Activated T-cell treated with anti-CD3 and anti-CD28 coated beads, Interleukin-2, amount 50 U/mL, for 24 hours (primary cell): ENCODE data around the gene DNAH10.

Experiments
- DNase-seq: peaks from one replicate; pipeline ENCODE4 v3.0.0-alpha.2; 2020
- H3K27ac Mint-ChIP-seq: 2 replicates; pipeline ENCODE4 v1.8.0; 2020; ENCODE audit warnings: mild to moderate bottlenecking, mixed read lengths
- H3K27me3 Mint-ChIP-seq: 2 replicates; pipeline ENCODE4 v1.8.0; 2020; ENCODE audit warnings: mixed read lengths
- H3K36me3 Mint-ChIP-seq: 2 replicates; pipeline ENCODE4 v1.8.0; 2020; ENCODE audit warnings: low read depth, mixed read lengths
- H3K4me1 Mint-ChIP-seq: 2 replicates; pipeline ENCODE4 v1.8.0; 2020; ENCODE audit warnings: low read depth, mixed read lengths
- H3K4me3 Mint-ChIP-seq: 2 replicates; pipeline ENCODE4 v1.8.0; 2020; ENCODE audit warnings: mild to moderate bottlenecking, moderate library complexity, mixed read lengths
- H3K9me3 Mint-ChIP-seq: 2 replicates; pipeline ENCODE4 v1.8.0; 2020; ENCODE audit warnings: mixed read lengths

Gene DNAH10

DNA sequence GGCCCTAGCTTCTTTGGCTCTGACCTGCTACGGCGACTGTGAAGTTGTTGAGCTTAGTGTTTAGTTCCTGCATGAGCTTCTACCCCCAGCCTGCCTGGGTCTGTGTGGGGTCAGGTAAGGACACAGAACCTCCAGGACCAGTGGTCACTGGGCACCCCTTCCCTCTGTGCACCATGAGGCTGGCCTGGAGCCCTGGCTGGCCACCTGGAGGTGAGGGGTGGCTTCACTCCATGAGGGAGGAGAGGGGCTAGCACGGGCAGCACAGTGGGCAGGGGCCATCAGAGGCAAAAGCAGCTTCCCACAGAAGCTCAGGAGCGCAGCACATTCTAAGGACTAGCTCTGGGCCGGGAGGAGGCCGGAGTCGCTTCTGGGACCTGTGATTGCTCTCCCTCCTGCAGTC is 173.9 kb downstream of the DNAH10 start:
- no peak overlapping the region for H3K4me3 Mint-ChIP-seq
- peaks cover 45% of the 10 kb centered on the region for H3K4me1 Mint-ChIP-seq
- H3K36me3 Mint-ChIP-seq, result peaks cover 10% of the 10 kb centered on the region
- H3K27ac Mint-ChIP-seq, result no peak overlapping the region
- no peak for DNase-seq
- H3K9me3 Mint-ChIP-seq, result no peaks in the 10 kb centered on the region
- peaks cover 2% of the 10 kb centered on the region for H3K27me3 Mint-ChIP-seq

DNA sequence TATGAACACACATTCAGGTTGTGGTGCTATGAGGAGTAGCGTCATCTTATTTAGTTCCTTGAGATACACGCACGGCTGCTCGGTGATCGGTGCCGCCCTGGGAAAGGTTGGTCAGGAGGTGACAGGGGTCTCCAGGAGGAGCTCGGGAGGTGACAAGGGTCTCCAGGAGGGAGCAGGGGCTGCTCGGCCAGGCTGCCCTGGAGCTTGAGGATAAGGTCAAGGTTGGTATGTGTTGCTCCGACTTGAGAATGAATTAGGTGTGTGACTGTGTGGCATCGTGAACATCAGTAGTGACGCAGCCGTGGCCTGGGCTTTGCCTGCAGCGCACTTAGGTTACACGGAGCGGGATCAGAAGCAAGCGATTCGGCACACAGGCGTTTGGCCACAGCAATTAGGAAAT is 174.4 kb downstream of the DNAH10 start:
- DNase-seq, result no peak
- peaks cover 13% of the 10 kb centered on the region for H3K36me3 Mint-ChIP-seq
- peaks cover 2% of the 10 kb centered on the region for H3K27me3 Mint-ChIP-seq
- no peak overlapping the region for H3K4me3 Mint-ChIP-seq
- no peaks in the 10 kb centered on the region for H3K9me3 Mint-ChIP-seq
- peaks cover 42% of the 10 kb centered on the region for H3K4me1 Mint-ChIP-seq
- peak overlapping the region; percentile 75 for H3K27ac Mint-ChIP-seq

DNA sequence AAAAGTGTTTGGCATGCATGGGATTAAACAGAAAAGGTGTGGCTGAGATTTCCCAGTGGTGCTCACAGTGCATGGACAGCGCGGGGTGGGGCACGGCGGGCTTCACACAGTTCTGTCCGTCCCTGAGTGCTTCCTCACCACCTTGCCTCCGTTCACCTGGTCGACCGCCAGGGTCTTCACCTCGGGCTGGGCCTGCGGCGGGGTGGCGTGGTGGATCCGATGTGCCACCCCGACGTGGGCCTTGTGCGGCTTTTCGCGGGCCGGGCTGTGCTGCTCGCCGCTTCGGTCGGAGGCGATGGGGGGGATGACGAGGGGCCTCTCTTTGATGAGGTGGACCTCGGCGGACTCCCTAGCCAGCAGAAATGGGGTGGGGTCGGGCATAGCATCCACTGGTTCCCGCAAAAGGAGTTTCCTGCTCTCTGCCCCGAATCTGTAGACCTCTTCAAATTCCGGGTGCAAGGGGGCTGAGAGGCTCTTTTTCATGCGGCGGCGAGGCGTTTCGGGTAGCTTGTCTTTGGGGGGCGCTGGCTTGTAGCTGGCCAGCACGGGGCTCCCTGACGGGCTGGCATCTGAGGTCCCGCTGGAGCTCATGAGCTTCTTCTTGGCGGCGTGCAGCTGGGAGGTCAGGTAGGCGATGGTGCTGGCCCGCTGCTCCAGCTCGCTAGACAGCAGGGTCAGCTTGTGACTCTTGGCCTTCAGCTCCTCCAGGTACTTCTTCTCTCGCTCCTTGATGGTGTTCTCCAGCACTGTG is 175.0 kb downstream of the DNAH10 start:
- peak; percentile 42 for DNase-seq
- Mint-ChIP-seq H3K27me3 (peaks cover 2% of the 10 kb centered on the region), H3K4me1 (peaks cover 35% of the 10 kb centered on the region), H3K27ac (peak overlapping the region; percentile 87), H3K4me3 (peak overlapping the region; percentile 70), H3K9me3 (no peaks in the 10 kb centered on the region), H3K36me3 (peaks cover 20% of the 10 kb centered on the region)

DNA sequence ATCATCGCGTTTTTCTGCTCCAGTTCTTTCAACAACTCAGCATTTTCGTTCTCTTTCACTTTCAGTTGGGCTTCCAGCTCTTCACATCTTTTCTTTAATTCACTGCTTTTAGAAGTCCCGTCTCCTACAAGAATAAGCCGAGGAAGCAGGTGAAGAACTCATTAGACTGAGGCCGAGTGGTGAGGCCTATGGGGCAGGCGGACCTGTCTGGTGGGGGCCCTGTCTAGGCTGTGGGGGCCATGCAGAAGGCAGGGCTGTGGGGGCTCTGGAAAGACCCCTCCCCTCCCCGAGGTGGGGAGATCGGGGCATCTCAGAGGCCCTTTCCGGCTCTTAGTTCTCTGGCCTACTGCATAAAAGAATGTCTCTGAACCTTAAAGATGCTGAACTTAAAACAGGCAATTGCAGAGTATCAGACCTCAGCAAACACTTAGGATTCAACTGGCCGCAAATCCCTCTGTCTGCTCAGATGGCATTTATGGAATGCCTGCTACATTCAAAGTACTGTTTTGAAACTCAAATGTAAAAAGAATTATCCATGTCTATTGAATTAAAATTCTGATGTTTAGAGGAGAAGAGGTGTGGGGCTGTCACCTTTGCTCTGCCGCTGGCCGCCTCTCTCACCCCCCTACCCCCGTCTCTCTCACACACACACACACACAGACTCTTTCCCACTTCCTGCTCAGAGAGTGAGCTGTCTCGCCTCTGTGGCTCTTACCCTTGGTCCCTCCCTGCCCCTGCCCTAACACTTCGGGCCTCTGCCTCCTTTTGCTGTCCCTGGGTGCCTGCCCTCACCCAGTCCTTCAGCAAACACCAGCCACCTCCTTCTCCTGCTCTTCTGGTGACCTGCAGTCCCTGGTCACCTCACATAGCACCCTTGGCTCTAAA is 175.8 kb downstream of the DNAH10 start:
- H3K36me3 Mint-ChIP-seq, result peaks cover 28% of the 10 kb centered on the region
- H3K27me3 Mint-ChIP-seq, result no peaks in the 10 kb centered on the region
- H3K27ac Mint-ChIP-seq, result peak overlapping the region; percentile 87
- peak overlapping the region; percentile 70 for H3K4me3 Mint-ChIP-seq
- H3K4me1 Mint-ChIP-seq, result peaks cover 29% of the 10 kb centered on the region
- peak; percentile 61 for DNase-seq
- H3K9me3 Mint-ChIP-seq, result no peaks in the 10 kb centered on the region

DNA sequence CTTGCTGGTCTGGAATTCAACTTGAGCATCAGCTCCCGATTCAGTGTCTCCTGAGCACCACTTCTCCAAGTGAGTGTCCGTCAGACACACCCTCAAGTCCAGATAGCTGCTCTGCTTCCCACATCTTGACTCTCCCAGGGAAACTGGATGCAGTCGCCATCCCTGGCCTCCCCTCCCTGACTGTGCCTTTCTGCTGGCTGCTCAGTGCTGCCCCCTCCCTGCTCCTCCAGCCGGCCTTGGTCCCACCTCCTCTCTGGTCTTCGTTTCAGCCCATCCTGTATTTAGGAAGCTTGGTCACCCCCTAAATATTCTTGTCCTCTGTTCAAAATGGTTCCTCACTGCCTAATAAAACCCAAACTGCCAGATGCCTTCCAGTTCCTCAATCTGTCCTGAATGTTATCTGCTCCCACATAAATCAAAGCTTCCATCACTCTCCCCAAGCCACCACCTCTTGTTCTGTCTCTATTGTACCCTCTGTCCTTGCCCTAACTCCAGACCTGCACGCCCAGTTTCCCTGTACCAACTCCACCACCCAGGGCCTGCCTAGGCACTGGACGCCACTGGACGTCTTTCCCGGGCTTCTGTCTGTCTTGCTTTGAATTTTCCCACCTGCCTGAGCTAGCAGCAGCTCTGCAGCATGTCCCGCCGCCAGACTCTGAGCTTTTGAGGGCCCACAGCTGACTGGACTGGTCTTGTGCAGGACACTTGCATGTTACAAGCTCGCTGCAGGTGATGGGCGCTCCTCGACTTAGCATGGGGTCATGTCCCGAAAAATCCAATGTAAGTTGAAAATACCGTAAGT is 176.8 kb downstream of the DNAH10 start:
- Mint-ChIP-seq H3K9me3 (no peaks in the 10 kb centered on the region), H3K27ac (peak overlapping the region; percentile 87), H3K27me3 (no peaks in the 10 kb centered on the region), H3K4me1 (peaks cover 24% of the 10 kb centered on the region), H3K4me3 (peak overlapping the region; percentile 70), H3K36me3 (peaks cover 29% of the 10 kb centered on the region)
- DNase-seq, result peak; percentile 43

DNA sequence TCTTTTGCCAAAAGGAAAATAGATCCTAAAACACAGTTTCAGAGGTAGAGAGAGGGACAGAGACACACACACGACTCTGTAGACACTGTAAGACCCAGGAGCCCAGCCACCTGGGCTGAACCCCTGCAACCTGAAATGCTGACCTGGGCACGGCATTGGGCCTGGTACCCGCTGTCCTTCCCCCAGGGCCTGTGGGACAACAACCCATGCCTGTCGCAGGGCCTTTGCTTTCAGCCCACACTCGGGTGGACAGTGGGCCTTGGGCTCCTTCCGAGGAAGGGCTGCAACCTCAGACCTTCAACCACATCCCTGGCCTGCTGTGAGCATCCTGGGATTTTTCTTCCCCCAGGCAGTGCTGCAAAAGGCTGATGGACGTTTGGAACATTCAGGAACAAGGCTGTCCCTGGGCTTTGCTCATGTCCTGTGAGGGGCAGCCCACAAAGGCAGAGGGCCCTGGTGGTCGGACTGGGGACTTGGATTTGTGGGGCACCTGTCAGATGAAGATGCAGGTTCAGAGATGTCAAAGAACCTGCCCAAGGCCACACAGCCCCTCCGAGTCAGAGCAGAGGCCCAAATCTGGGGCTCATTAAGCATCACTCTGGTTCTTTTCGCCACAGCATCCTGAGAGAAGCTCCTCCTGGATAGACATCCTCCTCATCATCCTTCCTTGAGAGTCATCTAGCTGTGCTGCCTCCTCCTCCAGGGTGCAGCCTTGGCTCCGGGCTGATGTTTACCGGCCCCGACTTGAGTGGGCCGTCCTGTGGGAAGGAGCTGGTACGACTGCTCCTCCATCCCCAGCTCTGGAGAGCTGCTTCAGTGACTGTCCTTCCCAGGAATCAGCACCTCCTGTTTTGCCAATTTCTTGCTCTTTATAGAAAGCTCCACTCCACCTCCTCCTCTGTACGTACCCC is 177.9 kb downstream of the DNAH10 start:
- no peak overlapping the region for H3K27ac Mint-ChIP-seq
- no peaks in the 10 kb centered on the region for H3K27me3 Mint-ChIP-seq
- H3K4me1 Mint-ChIP-seq, result peaks cover 24% of the 10 kb centered on the region
- H3K4me3 Mint-ChIP-seq, result no peak overlapping the region
- no peaks in the 10 kb centered on the region for H3K9me3 Mint-ChIP-seq
- DNase-seq, result no peak
- peaks cover 34% of the 10 kb centered on the region for H3K36me3 Mint-ChIP-seq

DNA sequence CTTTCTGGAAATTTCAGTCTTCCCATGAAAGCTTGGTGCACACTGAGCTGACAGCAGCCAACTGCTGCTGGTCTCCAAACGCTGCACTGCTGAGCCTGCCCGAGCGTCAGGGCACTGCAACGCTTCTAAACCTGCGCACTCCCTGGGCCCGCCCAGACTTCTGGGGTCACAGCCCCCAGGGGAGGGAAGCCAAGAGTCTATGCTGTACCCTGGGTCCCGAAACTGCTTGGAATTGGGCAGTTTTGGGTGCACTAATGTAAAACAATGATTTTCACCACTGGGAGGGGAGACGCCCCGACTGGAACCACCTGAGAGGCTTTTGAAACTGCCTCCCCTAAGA is 178.5 kb downstream of the DNAH10 start:
- H3K9me3 Mint-ChIP-seq, result no peaks in the 10 kb centered on the region
- H3K4me1 Mint-ChIP-seq, result peaks cover 24% of the 10 kb centered on the region
- no peak overlapping the region for H3K4me3 Mint-ChIP-seq
- no peak overlapping the region for H3K27ac Mint-ChIP-seq
- no peak for DNase-seq
- peaks cover 34% of the 10 kb centered on the region for H3K36me3 Mint-ChIP-seq
- H3K27me3 Mint-ChIP-seq, result no peaks in the 10 kb centered on the region

DNA sequence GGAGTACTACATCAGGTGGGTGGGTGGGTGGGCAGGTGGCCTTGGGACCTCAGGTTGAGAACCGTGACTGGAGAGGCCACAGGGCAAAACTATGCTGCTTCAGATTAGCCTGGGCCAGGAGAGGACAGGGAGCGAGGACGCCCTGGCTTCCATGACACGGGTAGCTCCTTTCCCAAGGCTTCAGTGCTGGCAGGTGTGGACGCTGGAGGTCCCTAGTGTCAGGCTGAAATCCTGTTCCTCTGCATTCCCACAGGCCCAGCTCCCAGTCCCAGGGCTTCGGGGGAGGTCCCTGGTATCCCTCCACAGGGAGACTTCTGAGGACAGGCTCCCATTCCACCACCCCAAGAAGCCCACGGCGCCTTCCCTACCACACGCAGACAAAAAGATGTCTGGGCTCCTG is 178.9 kb downstream of the DNAH10 start:
- no peak for DNase-seq
- Mint-ChIP-seq H3K27ac (no peak overlapping the region), H3K4me3 (no peak overlapping the region), H3K4me1 (peaks cover 24% of the 10 kb centered on the region), H3K9me3 (no peaks in the 10 kb centered on the region), H3K27me3 (no peaks in the 10 kb centered on the region), H3K36me3 (peaks cover 34% of the 10 kb centered on the region)

DNA sequence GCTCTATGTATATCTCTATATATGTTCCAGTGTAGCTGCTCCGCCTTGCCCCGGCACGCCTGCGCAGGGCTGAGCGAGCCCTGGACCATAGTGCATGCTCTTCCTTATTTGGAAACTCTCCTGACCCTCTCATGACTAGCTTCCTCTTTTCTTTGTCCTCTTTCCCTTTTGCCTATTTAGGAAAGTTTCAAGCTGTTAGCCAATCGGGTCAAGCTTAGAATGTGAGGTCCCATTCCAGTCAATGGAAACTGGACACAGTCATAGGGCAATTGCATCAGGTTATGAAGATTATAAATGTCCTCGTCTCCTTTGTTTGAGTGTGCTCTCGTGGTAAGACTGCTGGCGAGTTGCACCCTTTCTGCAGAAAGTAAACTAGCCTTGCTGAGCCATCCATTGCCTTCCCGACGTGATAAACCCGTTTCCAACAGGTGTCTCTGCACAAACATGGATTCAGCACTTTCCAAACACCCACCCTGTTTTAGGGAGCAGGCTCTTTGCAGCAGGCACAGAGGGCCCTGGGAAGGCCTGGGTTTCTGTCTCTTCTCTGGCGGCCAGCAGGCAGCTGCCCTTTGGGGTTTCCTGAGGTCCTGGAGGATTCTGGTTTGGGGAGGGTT is 179.6 kb downstream of the DNAH10 start:
- Mint-ChIP-seq H3K4me1 (peaks cover 21% of the 10 kb centered on the region), H3K36me3 (peaks cover 29% of the 10 kb centered on the region), H3K27ac (no peak overlapping the region), H3K4me3 (no peak overlapping the region), H3K27me3 (no peaks in the 10 kb centered on the region), H3K9me3 (no peaks in the 10 kb centered on the region)
- no peak for DNase-seq

DNA sequence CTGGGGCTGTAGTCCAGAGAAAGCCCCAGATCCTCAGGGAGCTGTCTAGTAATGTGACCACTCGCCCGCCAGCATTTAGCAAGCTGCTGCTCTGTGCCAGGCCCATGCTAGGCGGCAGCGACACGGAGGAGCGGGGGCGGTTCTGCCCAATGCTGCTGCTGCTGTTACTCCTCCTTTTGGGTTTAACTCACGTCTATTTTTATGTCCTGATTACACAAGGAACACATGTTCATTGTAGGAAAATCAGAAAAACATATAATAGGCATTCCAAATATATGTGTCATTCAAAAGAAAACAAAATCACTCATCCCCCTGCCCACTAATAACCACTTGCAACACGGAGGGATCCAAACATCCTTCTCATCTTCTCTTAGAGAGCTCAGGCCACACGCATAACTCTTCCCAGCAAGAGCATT is 180.1 kb downstream of the DNAH10 start:
- peaks cover 29% of the 10 kb centered on the region for H3K36me3 Mint-ChIP-seq
- no peak for DNase-seq
- H3K9me3 Mint-ChIP-seq, result no peaks in the 10 kb centered on the region
- no peak overlapping the region for H3K27ac Mint-ChIP-seq
- H3K4me1 Mint-ChIP-seq, result peaks cover 20% of the 10 kb centered on the region
- no peak overlapping the region for H3K4me3 Mint-ChIP-seq
- no peaks in the 10 kb centered on the region for H3K27me3 Mint-ChIP-seq

DNA sequence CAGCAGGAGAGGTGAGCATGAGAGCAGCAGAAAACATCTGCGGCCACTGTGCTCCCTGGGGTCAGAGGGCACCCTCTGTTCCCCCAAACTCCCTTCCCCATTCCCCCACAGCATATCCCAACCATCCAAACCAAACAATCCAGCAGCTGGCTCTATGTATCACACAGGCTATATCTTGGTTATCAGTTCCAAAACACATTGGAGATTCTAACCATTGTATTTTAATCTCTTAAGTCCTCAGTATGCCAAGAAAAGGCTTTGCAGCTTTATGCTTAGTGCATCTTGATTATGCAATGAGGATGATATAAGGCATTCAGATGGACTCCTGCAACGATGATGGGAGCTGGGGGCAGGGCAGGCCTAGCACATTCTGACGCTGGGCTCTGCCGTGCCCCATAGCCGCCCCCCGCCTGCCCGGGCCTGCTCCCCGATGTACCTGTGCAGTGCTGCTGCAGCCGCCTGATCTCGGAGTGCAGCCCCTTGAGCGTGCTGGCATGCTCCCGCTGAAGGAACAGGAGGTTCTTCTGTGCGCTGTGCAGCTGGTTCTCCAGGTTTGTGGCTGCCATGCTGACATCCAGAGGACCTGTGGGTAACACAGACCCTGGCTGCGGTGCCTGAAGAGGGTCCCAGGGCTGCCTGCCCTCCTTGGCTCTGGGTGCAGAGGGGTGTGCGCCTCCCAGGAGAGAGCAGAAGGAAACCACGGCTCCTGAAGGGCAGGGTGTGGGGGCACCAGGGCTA is 181.0 kb downstream of the DNAH10 start:
- H3K4me3 Mint-ChIP-seq, result no peak overlapping the region
- H3K9me3 Mint-ChIP-seq, result no peaks in the 10 kb centered on the region
- H3K27me3 Mint-ChIP-seq, result no peaks in the 10 kb centered on the region
- no peak overlapping the region for H3K27ac Mint-ChIP-seq
- no peak for DNase-seq
- H3K4me1 Mint-ChIP-seq, result peaks cover 12% of the 10 kb centered on the region
- H3K36me3 Mint-ChIP-seq, result peaks cover 29% of the 10 kb centered on the region

DNA sequence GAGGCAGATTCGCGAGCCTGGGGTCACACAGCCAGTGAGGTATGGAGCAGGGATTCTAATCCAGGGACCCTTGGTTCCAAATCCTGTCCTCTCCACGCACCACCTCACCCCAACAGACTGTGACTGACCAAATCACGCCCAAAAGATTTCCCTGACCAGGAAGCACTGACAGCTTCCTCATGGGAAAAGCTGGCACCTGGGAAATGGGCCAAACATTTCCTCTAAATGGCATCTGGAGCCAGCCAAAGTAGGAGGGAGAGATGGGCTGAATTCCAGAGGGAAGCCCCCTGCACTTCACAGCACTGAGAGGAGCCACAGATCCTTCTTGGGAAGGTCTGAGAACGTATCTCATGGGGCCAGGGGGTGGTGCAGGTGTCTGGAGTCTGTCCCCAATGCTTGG is 181.7 kb downstream of the DNAH10 start:
- Mint-ChIP-seq H3K4me3 (no peak overlapping the region), H3K36me3 (peaks cover 29% of the 10 kb centered on the region), H3K9me3 (no peaks in the 10 kb centered on the region), H3K27ac (no peak overlapping the region), H3K4me1 (peaks cover 4% of the 10 kb centered on the region), H3K27me3 (no peaks in the 10 kb centered on the region)
- no peak for DNase-seq

DNA sequence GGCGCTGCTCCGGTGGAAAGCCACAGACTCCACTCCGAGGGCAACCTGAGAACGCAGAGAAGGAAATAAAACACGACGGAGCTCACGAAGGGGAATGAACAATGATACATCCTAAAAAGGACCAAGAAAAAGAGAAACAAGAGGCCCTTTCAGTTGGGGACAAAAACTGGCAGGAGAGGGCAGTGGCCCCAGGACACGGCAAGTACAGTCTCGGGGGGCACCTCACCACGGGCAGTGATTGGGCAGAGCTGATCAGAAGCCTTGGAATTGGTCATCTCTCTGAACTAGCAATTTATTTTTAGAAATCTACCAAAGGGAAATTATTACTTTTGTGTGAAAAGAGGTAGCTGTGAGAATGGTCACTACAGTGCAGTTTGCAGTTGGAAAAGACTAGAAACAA is 182.6 kb downstream of the DNAH10 start:
- no peak for DNase-seq
- H3K27me3 Mint-ChIP-seq, result no peaks in the 10 kb centered on the region
- no peaks in the 10 kb centered on the region for H3K4me1 Mint-ChIP-seq
- no peaks in the 10 kb centered on the region for H3K9me3 Mint-ChIP-seq
- no peak overlapping the region for H3K4me3 Mint-ChIP-seq
- no peak overlapping the region for H3K27ac Mint-ChIP-seq
- peaks cover 29% of the 10 kb centered on the region for H3K36me3 Mint-ChIP-seq
